ENCODE data around the gene TMEM200A.

The TMEM200A gene

GRCh38 chr6:130426066-130426721 is 60.4 kb downstream of the TMEM200A start:
- DNase-seq = no peak

GRCh38 chr6:130431346-130431852 is 65.6 kb downstream of the TMEM200A start:
- no peak for DNase-seq

- no peak for DNase-seq
Measured at GRCh38 chr6:130432838-130433237, 67.0 kb downstream of the TMEM200A start.

DNA sequence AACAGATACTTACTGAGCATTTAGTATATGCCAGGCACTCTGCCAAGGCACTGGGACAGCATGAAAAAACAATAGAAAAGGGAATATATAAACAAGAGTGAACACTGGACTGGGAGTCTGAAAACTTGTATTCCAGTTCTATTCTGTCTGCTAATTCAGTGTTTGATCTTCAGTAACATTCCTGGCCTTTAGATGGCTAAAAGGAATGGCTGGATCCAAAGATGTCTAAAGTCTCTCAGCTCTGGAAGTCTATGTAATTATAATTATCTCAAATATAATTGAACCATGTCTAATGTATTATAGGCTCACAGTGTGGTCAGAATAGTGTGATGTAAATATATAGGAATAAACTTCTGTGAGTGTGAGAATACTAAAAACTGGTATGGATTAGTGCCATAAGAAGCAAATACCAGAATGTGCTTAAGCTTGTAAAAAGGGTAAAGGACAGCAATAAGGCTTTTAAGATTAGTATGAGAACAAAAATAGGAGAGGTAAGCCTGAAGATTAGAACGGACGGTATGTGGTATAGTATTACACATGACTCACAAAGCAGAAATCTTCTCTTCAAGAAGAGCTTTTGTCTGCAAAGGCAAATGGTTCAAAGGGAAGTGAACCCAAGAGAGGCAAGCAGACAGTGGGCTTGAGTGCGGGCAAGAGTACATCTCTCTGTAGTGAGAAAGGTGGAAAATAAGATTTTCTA is 68.5 kb downstream of the TMEM200A start:
- DNase-seq = no peak

GRCh38 chr6:130435181-130435580 is 69.4 kb downstream of the TMEM200A start:
- no peak for DNase-seq

DNA sequence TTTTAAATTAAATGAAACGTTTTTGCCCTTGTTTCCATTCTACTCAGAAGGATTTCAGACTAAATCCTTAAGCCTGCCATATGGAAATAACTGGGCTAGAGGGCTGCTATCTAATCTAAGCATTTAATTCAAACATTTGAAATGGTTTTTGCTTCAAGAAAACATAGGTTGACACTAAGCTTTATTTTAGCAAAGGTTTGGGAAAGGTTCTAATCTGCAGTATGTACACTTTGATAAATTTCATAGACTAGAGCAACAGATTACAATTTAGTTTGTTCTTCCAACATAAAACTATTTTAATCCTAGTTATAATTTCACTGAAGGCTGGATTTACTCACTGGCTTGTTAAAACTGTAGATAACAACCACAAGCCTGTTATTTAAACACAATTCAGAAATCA is 72.1 kb downstream of the TMEM200A start:
- DNase-seq = no peak

DNA sequence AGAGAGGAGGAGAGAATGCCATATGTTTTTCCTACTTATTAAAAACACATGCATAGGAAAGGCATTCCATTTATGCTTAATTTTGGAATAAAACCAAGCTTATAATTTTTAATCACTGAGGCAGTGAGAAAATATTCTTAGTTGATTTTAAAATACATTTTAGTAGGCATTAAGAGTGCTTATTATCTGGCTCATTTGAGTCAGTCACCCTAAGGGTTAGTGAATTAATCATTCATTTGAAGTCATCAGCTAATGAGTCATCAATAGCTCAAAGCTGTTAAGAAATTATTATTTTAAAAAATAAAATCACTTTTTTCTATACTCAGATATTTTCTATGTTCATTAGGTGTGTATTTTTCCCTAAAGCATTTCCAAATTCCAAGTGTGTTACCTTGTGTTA is 81.6 kb downstream of the TMEM200A start:
- DNase-seq = no peak

DNA sequence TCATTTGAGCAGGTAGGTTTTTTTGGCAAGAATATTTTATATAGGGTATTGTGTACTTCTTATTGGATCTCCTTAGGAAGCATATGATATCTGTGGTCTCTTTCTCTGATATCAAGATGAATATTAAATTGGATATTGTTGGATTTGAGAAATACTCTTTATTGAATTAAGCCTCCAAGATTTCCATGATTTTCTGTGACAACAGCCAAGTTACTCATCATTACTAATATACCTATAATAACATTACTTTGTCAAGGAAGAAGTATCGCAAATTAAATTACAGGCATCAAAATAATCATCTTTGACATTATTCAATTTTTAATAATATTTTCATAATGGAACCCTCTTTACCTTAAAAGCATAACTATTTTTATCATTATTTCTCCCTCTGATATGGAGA is 86.5 kb downstream of the TMEM200A start:
- DNase-seq = no peak

DNA sequence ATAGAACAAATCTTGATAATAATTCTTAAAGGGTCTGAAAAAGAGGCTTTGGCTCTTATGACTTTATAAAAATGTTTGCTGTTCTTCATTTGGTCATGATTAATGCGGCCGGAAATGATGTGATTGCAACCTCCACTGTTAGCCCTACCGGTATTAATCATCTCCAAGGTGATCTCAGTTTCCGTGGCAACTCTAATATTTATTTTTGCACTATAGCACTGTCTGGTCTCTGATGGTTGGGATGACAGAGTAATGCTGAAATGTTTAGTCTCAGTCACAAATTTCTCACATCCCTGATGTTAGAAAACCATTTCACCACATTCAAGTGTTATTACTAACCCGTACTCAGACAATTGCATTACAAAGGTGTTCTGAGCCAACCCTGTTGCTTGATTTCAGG is 87.4 kb downstream of the TMEM200A start:
- DNase-seq = no peak

DNA sequence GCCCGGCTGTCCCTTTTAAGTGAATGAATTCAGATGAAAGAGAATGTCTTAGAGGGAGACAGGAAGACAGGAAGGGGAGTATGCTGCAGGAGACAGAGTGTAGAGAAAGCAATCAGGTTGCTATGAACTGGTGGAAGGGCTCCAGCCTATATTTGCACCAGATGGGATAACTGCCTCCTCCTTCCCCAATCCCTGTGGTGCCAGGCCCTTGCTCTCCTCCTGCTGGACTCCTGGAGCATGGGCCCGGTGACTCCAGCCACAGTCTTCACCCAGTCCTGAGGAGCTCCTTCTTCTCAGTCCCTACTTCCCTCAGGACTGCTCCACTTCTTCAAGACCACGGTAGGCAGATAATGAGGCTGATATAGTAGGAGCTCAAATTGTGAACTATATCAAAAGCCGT is 91.8 kb downstream of the TMEM200A start:
- DNase-seq = no peak

- DNase-seq = no peak
Measured at GRCh38 chr6:130459316-130459715, 93.5 kb downstream of the TMEM200A start.

DNA sequence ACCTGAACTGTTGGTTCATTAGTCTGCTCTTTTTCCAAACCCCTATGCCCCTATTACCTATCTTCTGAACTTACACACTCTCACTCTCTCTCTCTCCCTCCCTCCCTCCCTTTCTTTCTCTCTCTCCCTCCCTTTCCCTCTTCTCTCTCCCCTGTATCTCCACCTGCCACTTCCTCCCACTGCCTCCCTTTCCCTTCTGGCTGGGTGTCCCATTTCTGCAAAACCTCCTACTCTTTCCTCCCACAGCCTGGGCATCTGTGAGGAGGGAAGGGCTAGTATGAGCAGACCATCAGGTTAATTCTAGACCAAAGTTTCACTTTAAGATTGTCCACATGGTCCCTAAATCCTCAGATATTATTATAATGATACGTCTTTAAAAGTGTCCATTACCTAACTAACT is 95.1 kb downstream of the TMEM200A start:
- no peak for DNase-seq

GRCh38 chr6:130466052-130466747 is 100.4 kb downstream of the TMEM200A start:
- no peak for DNase-seq

DNA sequence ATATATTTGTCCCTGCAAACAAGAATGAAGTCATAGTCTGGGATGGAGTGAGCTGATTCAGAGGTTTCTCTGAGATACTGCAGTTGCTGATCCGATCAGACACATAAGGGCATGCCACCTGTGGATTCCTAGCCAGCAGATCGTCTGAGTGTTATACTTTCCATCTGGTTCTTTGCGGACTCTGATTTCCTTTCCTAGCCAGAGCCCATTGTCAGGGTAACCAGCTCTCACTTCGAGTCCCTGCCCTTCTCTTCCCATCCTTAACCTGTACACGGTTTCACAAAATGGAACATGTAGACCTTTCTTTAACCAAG is 100.9 kb downstream of the TMEM200A start:
- no peak for DNase-seq

- no peak for DNase-seq
Measured at GRCh38 chr6:130467146-130468050, 101.6 kb downstream of the TMEM200A start.

- DNase-seq = no peak
Measured at GRCh38 chr6:130470766-130471165, 104.9 kb downstream of the TMEM200A start.

DNA sequence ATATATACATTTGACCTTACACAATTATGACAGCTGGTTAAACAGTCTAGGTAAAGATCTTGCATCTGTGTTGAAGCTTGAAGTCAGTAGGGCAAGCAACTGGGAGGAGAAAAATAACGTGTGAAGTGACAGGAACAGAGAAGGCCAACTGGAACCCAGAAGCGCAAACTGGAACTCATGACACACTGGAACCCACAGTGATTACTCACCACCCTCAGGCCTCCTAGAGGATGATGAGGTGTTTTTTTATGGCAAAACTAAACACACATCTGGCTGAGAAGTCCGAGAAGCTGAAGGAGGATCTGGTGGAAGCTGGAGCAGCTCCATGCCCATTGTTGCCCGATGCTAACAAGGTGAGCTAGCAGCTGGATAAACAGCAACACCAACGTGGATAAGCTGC is 108.1 kb downstream of the TMEM200A start:
- no peak for DNase-seq

- DNase-seq = no peak
Measured at GRCh38 chr6:130482645-130483390, 117.0 kb downstream of the TMEM200A start.

DNA sequence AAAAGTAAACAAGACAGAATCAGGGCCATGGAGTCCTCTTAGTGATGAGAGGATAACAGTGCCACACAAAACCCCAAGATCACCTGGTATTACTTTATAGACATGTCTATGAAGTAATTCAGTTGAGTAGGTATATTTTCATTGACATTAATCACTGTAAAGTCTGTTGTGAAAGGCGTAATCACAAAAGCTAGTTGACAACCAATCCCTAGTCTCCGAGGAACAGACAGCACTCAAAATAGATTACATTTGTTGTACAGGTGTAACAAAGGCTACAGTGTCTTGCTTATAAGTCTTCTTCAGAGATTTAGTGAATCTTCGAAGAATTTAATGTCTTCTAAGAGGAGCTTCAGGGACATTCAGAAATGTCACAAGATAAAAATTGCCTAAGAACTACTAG is 120.1 kb downstream of the TMEM200A start:
- DNase-seq = no peak

DNA sequence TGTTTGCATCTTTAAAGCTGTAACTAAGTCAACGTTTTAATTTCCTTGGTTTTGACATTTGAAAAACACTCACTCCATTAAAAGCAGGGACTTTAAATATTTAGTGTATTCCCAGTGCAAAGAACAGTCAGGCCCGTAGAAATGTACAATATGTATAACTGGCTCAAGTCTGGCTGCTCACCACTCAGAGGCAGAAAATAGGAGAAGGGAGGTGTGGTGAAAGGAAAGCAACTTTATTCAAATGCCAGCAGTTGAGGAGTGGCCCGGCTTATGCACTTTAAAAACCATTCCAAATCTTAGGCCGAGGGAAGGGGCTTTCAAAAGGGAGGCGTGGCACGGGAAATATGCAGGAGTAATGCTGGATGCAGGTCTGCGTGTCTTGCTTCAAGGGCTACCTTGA is 120.6 kb downstream of the TMEM200A start:
- DNase-seq = no peak

- no peak for DNase-seq
Measured at GRCh38 chr6:130489514-130489913, 123.7 kb downstream of the TMEM200A start.

Data from NCI-H524 treated with DMSO at 0.1 percent for 48 hours (cell line).